GM23338 (cell line): ENCODE data around the gene GGA1. TPM values are rescaled to one million over a fixed set of nuclear protein-coding genes. Genes with fewer than 3 reads are reported as not detected.

Experiments
- ATAC-seq: fragments of 200-7000 bp; cut with Tn5 transposase; 3 replicates; pipeline ENCODE4 v1.9.1; 2020
- DNase-seq: peaks from one replicate; pipeline ENCODE4 v3.0.0-alpha.2; 2015; ENCODE audit warnings: low spot score
- H2AFZ ChIP-seq: fragments of 200-600 bp; sonication (generic); 2 replicates; pipeline ENCODE4 v1.8.0; 2016; ENCODE audit warnings: antibody characterized with exemption, mild to moderate bottlenecking, moderate library complexity
- H3F3A ChIP-seq: fragments of 200-600 bp; sonication (generic); replicated peaks from 2 replicates; pipeline ENCODE4 v1.8.0; 2017; ENCODE audit warnings: antibody characterized with exemption, mixed run types, low read depth
- H3K27ac ChIP-seq: fragments of 200-600 bp; sonication (generic); 2 replicates; pipeline ENCODE4 v1.6.1; 2016; ENCODE audit warnings: low read depth
- H3K27me3 ChIP-seq: fragments of 200-600 bp; sonication (generic); 2 replicates; pipeline ENCODE4 v1.8.0; 2016; ENCODE audit warnings: mild to moderate bottlenecking, mixed run types, moderate library complexity; ENCODE audit not compliant: insufficient read depth
- H3K36me3 ChIP-seq: fragments of 200-600 bp; sonication (generic); 2 replicates; pipeline ENCODE4 v1.8.0; 2016; ENCODE audit warnings: mild to moderate bottlenecking; ENCODE audit not compliant: insufficient read depth
- H3K4me1 ChIP-seq: fragments of 200-600 bp; sonication (generic); 2 replicates; pipeline ENCODE4 v1.8.0; 2016; ENCODE audit warnings: mild to moderate bottlenecking, moderate library complexity; ENCODE audit not compliant: insufficient read depth
- H3K4me2 ChIP-seq: fragments of 200-600 bp; sonication (generic); 2 replicates; pipeline ENCODE4 v1.7.1; 2017; ENCODE audit warnings: mixed run types
- H3K4me3 ChIP-seq: fragments of 200-600 bp; sonication (generic); 2 replicates; pipeline ENCODE4 v1.6.1; 2016; ENCODE audit warnings: mixed run types
- H3K79me2 ChIP-seq: fragments of 200-600 bp; sonication (generic); replicated peaks from 2 replicates; pipeline ENCODE4 v1.8.0; 2017; ENCODE audit warnings: mild to moderate bottlenecking; ENCODE audit not compliant: insufficient read depth
- H3K9me2 ChIP-seq: fragments of 200-600 bp; sonication (generic); 2 replicates; pipeline ENCODE4 v1.8.0; 2017; ENCODE audit not compliant: insufficient read depth
- H4K20me1 ChIP-seq: fragments of 200-600 bp; sonication (generic); replicated peaks from 2 replicates; pipeline ENCODE4 v1.8.0; 2017; ENCODE audit warnings: mild to moderate bottlenecking; ENCODE audit not compliant: insufficient read depth
- H3K27ac Mint-ChIP-seq: 2 replicates; pipeline ENCODE4 v1.8.0; 2020; ENCODE audit warnings: inconsistent platforms, mild to moderate bottlenecking, moderate library complexity, mixed read lengths
- H3K27me3 Mint-ChIP-seq: 3 replicates; pipeline ENCODE4 v1.8.0; 2022; ENCODE audit warnings: low read depth, mild to moderate bottlenecking, moderate library complexity, mixed read lengths, inconsistent platforms; ENCODE audit not compliant: insufficient read depth, poor library complexity
- H3K36me3 Mint-ChIP-seq: 3 replicates; pipeline ENCODE4 v1.8.0; 2021; ENCODE audit warnings: low read depth, mild to moderate bottlenecking, inconsistent platforms, moderate library complexity, mixed read lengths
- H3K4me1 Mint-ChIP-seq: 3 replicates; pipeline ENCODE4 v1.8.0; 2020; ENCODE audit warnings: mild to moderate bottlenecking, inconsistent platforms, mixed read lengths
- H3K4me3 Mint-ChIP-seq: 3 replicates; pipeline ENCODE4 v1.8.0; 2021; ENCODE audit warnings: moderate library complexity, mild to moderate bottlenecking, inconsistent platforms, mixed read lengths
- H3K9me3 Mint-ChIP-seq: 3 replicates; pipeline ENCODE4 v1.8.0; 2020; ENCODE audit warnings: moderate library complexity, mild to moderate bottlenecking, inconsistent platforms, mixed read lengths
- CTCF ChIP-seq, 2 experiments: fragments of 200-600 bp in 1 of 2; sonication (generic) in 1 of 2; conservative IDR thresholded peaks; 2 replicates each; pipeline versions ENCODE4 v1.5.1 to v1.6.1; 2016 to 2017; ENCODE audit warnings: antibody characterized with exemption in 2 of 2, low read depth in 2 of 2, mild to moderate bottlenecking in 2 of 2, moderate library complexity in 1 of 2
- NANOG ChIP-seq: IDR thresholded peaks from 2 replicates; pipeline ENCODE4 v1.6.1; 2016; ENCODE audit warnings: antibody characterized with exemption, borderline replicate concordance
- POLR2AphosphoS5 ChIP-seq: IDR thresholded peaks from 2 replicates; pipeline ENCODE4 v1.6.1; 2016; ENCODE audit warnings: antibody characterized with exemption, low read depth
- STAT1 ChIP-seq: IDR thresholded peaks from one replicate; pipeline ENCODE4 v1.6.1; 2016; ENCODE audit warnings: antibody characterized with exemption; ENCODE audit not compliant: unreplicated experiment
- ZNF462 ChIP-seq: fragments of 250-450 bp; sonication (Bioruptor Pico); IDR thresholded peaks from 2 replicates; pipeline ENCODE4 v1.5.0; 2020; ENCODE audit warnings: mild to moderate bottlenecking, moderate library complexity
- polyA plus RNA-seq: library from polyadenylated mRNA; unstranded; fragments of >200 nt; fragmentation: Nextera tagmentation; extraction: Ambion mirVana; gene quantifications from 2 replicates; pipeline ENCODE4 v1.2.1, GENCODE V29; 2016
- total RNA-seq: library from RNA; depleted of rRNA; stranded (reverse); fragments of >200 nt; shearing (Covaris generic); gene quantifications from 2 replicates; pipeline ENCODE4 v1.2.3, GENCODE V29; 2014
- TF ChIP-seq, protein P1 (sequence below): IDR thresholded peaks from one replicate; pipeline ENCODE4 v1.6.1; 2018; ENCODE audit warnings: antibody characterized with exemption; ENCODE audit not compliant: unreplicated experiment

Gene GGA1
- total and polyA plus RNA-seq, 2 experiments from 2014 or later = 36.9 to 57.1 TPM

DNA sequence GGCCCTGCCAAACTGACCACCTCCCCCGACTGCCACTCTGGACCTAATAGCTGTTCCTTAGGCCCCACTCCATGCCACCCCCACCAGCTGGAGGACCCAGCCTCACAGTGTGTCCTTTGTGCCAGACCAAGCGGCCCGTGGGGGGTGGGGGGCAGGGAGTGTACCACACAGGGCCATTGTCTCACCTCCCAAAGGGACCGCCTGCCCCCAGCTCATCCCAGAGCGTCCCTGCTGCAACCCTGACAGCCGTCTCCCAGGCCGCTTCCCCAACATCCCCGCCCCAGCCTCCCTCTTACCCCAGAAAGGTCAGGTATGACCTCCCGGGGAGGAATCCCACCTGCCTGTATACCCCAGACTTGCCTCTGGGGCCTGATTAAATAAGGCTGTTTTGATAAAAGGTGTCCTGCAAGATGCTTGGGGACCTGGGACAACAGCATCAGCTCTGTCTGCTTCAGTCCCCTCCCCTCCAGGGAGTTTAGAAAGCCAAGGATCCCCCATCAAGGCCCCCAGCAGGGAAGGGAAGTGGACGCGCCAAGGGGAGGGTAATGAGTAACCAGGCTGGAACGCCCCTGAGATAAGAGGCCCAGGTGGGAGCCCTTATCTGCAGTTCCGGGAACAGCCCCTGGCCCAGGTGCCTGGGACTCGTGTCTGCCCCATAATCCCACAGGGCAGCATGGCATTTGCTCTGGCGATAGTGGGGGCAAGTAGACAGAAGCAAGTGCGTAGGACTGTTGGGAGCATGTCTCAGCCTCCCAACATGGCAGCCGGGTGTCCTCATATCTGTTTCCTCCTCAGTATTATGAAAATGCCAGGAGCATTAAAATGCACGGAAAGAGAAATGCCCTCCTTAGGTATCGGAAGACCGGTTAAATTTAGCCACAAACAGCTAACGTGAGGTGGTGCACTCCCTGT, 39.4 kb upstream of the GGA1 start:
- ATAC-seq = peak; percentile 39
- peaks cover 33% of the 10 kb centered on the region for H3K4me1 Mint-ChIP-seq
- H3K27me3 ChIP-seq = no peaks in the 10 kb centered on the region
- H3K4me3 ChIP-seq = no peak overlapping the region
- peak; percentile 59 for DNase-seq
- H3K27ac ChIP-seq = no peak overlapping the region
- H3K4me2 ChIP-seq = 0 out of 2 replicates have a peak overlapping the region, but pooled peaks have one; percentile 43
- H3K9me3 Mint-ChIP-seq = no peaks in the 10 kb centered on the region
- no peak overlapping the region for H2AFZ ChIP-seq
- TF ChIP-seq STAT1 = no peak
- peak; percentile 20; the same call in 1 of the 2 replicates for TF ChIP-seq POLR2AphosphoS5
- peaks cover 8% of the 10 kb centered on the region for H3K36me3 Mint-ChIP-seq
- H3K36me3 ChIP-seq = no peaks in the 10 kb centered on the region
- H3K4me3 Mint-ChIP-seq = no peak overlapping the region; the same call in 2 of the 3 replicates
- H3K79me2 ChIP-seq = 0 out of 2 replicates have a peak, but pooled peaks cover under 1% of the 10 kb centered on the region
- peak overlapping the region; percentile 40 for H3K27ac Mint-ChIP-seq
- H3F3A ChIP-seq = peaks cover 12% of the 10 kb centered on the region; the same call in 1 of the 2 replicates
- peaks cover 18% of the 10 kb centered on the region for H3K4me1 ChIP-seq
- H3K27me3 Mint-ChIP-seq = peaks cover 10% of the 10 kb centered on the region
- no peaks in the 10 kb centered on the region for H3K9me2 ChIP-seq
- H4K20me1 ChIP-seq = no peaks in the 10 kb centered on the region

- peaks cover 14% of the 10 kb centered on the region for H3K27me3 Mint-ChIP-seq
- TF ChIP-seq NANOG = no peak
- no peak for TF ChIP-seq CTCF (conservative IDR thresholded peaks at IDR 0.05; ENCODE audit: low read depth in 2 of 2)
- TF ChIP-seq ZNF462 (CRISPR knock-in tag) = no peak
- TF ChIP-seq, protein P1, sequence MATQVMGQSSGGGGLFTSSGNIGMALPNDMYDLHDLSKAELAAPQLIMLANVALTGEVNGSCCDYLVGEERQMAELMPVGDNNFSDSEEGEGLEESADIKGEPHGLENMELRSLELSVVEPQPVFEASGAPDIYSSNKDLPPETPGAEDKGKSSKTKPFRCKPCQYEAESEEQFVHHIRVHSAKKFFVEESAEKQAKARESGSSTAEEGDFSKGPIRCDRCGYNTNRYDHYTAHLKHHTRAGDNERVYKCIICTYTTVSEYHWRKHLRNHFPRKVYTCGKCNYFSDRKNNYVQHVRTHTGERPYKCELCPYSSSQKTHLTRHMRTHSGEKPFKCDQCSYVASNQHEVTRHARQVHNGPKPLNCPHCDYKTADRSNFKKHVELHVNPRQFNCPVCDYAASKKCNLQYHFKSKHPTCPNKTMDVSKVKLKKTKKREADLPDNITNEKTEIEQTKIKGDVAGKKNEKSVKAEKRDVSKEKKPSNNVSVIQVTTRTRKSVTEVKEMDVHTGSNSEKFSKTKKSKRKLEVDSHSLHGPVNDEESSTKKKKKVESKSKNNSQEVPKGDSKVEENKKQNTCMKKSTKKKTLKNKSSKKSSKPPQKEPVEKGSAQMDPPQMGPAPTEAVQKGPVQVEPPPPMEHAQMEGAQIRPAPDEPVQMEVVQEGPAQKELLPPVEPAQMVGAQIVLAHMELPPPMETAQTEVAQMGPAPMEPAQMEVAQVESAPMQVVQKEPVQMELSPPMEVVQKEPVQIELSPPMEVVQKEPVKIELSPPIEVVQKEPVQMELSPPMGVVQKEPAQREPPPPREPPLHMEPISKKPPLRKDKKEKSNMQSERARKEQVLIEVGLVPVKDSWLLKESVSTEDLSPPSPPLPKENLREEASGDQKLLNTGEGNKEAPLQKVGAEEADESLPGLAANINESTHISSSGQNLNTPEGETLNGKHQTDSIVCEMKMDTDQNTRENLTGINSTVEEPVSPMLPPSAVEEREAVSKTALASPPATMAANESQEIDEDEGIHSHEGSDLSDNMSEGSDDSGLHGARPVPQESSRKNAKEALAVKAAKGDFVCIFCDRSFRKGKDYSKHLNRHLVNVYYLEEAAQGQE = no peak
Observed at GRCh38 chr22:37569921-37570660, 38.5 kb upstream of the GGA1 start.

More at GRCh38 chr22:37569921-37570660, 38.5 kb upstream of the GGA1 start:
- no peak overlapping the region for H2AFZ ChIP-seq
- Mint-ChIP-seq H3K27ac (peak overlapping the region; percentile 40; the same call in 1 of the 2 replicates), H3K4me3 (no peak overlapping the region; the same call in 2 of the 3 replicates), H3K9me3 (no peaks in the 10 kb centered on the region), H3K36me3 (peaks cover 8% of the 10 kb centered on the region), H3K4me1 (peaks cover 28% of the 10 kb centered on the region)
- H3K27ac ChIP-seq = no peak overlapping the region
- DNase-seq = peak; percentile 38
- no peaks in the 10 kb centered on the region for H3K79me2 ChIP-seq
- 0 out of 2 replicates have a peak overlapping the region, but pooled peaks have one; percentile 43 for H3K4me2 ChIP-seq
- H3K4me3 ChIP-seq = no peak overlapping the region
- no peak for ATAC-seq
- H3K36me3 ChIP-seq = no peaks in the 10 kb centered on the region
- H3K4me1 ChIP-seq = peaks cover 14% of the 10 kb centered on the region
- H4K20me1 ChIP-seq = no peaks in the 10 kb centered on the region
- 0 out of 2 replicates have a peak, but pooled peaks cover 12% of the 10 kb centered on the region for H3F3A ChIP-seq
- no peaks in the 10 kb centered on the region for H3K27me3 ChIP-seq
- no peaks in the 10 kb centered on the region for H3K9me2 ChIP-seq
